Hematopoietic multipotent progenitor cell treated with erythropoietin and hydrocortisone succinate and interleukin-3 and kit ligand, for 17 days (in vitro differentiated cells): ENCODE results near the gene MAOB.
"Not testable (repeated sequence)": the region's sequence is repeated elsewhere in the genome, so short reads cannot be mapped to it uniquely, and the experiment has no call there.

Source experiments
- DNase-seq: peaks from one replicate; pipeline ENCODE4 v3.0.0-alpha.2; 2015; ENCODE audit warnings: low spot score

Gene MAOB

GRCh38 chrX:43882294-43882681, at the start of gene MAOB:
Gene MAOB (minus strand): TSS chrX:43882450. CDS start chrX:43882299, 151 bp downstream.
- DNase-seq: no peak

GRCh38 chrX:43922032-43922431, 39.8 kb upstream of the MAOB start:
- DNase-seq: not testable (repeated sequence)

GRCh38 chrX:43910772-43911171, 28.5 kb upstream of the MAOB start:
- DNase-seq: not testable (repeated sequence)

GRCh38 chrX:43910012-43910411, 27.8 kb upstream of the MAOB start:
- no peak for DNase-seq

- no peak for DNase-seq
Observed at GRCh38 chrX:43909141-43909540, 26.9 kb upstream of the MAOB start.

- no peak for DNase-seq
Observed at GRCh38 chrX:43899878-43900815, 17.9 kb upstream of the MAOB start.

- no peak for DNase-seq
Observed at GRCh38 chrX:43898406-43899035, 16.3 kb upstream of the MAOB start.

GRCh38 chrX:43897290-43897689, 15.0 kb upstream of the MAOB start:
- no peak for DNase-seq

- DNase-seq: no peak
Observed at GRCh38 chrX:43892336-43892870, 10.2 kb upstream of the MAOB start.

- DNase-seq: no peak
Observed at GRCh38 chrX:43885617-43886016, 3.4 kb upstream of the MAOB start.

- no peak for DNase-seq
Observed at GRCh38 chrX:43881410-43882293, 598 bp downstream of the MAOB start.

GRCh38 chrX:43880425-43880824, 1.8 kb downstream of the MAOB start:
- DNase-seq: no peak

GRCh38 chrX:43878906-43879526, 3.2 kb downstream of the MAOB start:
- DNase-seq: no peak

GRCh38 chrX:43876680-43877079, 5.6 kb downstream of the MAOB start:
- no peak for DNase-seq

- DNase-seq: no peak
Observed at GRCh38 chrX:43870758-43871419, 11.4 kb downstream of the MAOB start.

GRCh38 chrX:43870011-43870410, 12.2 kb downstream of the MAOB start:
- no peak for DNase-seq

GRCh38 chrX:43868791-43869190, 13.5 kb downstream of the MAOB start:
- DNase-seq: no peak

GRCh38 chrX:43866423-43866822, 15.8 kb downstream of the MAOB start:
- DNase-seq: no peak

GRCh38 chrX:43865791-43866190, 16.5 kb downstream of the MAOB start:
- DNase-seq: no peak

GRCh38 chrX:43862434-43862833, 19.8 kb downstream of the MAOB start:
- no peak for DNase-seq

GRCh38 chrX:43861750-43862149, 20.5 kb downstream of the MAOB start:
- no peak for DNase-seq
